ENCODE data around the gene CABCOCO1. TPM values are rescaled to one million over a fixed set of nuclear protein-coding genes. Genes with fewer than 3 reads are reported as not detected.
A peak's percentile ranks its signal among the peaks of the same experiment; 100 is the strongest.

Gene CABCOCO1
- total RNA-seq, 1 donor from 2014 or later, result not detected

DNA sequence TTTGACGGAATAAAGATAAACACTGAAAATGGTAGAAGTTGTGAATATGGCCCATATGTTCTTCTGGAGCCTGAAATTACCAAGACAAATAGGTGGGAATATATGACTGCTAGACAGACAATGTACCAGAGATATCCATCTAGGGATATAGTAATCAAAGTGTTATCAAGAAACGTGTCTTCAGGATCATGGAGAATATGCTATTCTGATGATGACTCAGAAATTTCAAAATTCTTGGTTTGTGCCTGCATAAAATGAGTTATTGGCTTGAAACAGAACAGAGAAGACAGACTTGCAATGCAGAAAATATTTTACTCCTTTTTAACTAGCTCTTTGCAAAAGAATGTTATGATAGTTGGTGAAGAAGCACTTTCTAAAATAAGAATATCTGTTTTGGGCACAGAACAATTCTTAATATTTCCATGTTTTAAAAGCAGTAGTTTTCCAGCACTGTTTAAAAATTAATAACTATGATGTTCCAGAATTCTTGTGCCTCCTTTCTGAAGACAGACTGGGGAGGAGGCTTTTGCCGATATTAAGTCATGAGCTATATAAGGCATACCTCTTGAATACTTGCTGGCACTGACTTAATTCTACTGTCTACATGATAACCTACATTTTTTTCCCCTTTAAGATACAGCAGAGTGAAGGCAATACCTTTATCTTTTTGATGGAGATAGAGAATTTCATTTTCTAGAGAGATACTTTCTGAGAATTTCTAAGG lies 34.4 kb upstream of the CABCOCO1 start:
- Histone ChIP-seq H3K36me3 (no peaks in the 10 kb centered on the region), H3K9me3 (no peaks in the 10 kb centered on the region), H3K4me1 (peaks cover 18% of the 10 kb centered on the region), H3K27ac (peak overlapping the region; percentile 47), H3K4me3 (no peak overlapping the region), H3K27me3 (no peaks in the 10 kb centered on the region)
- no peak for ATAC-seq
- TF ChIP-seq, protein P1, sequence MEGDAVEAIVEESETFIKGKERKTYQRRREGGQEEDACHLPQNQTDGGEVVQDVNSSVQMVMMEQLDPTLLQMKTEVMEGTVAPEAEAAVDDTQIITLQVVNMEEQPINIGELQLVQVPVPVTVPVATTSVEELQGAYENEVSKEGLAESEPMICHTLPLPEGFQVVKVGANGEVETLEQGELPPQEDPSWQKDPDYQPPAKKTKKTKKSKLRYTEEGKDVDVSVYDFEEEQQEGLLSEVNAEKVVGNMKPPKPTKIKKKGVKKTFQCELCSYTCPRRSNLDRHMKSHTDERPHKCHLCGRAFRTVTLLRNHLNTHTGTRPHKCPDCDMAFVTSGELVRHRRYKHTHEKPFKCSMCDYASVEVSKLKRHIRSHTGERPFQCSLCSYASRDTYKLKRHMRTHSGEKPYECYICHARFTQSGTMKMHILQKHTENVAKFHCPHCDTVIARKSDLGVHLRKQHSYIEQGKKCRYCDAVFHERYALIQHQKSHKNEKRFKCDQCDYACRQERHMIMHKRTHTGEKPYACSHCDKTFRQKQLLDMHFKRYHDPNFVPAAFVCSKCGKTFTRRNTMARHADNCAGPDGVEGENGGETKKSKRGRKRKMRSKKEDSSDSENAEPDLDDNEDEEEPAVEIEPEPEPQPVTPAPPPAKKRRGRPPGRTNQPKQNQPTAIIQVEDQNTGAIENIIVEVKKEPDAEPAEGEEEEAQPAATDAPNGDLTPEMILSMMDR (IDR thresholded peaks at IDR 0.05), result no peak
- intact Hi-C loops (cut with DNase I), result no loop called here
- DNase-seq, result no peak

DNA sequence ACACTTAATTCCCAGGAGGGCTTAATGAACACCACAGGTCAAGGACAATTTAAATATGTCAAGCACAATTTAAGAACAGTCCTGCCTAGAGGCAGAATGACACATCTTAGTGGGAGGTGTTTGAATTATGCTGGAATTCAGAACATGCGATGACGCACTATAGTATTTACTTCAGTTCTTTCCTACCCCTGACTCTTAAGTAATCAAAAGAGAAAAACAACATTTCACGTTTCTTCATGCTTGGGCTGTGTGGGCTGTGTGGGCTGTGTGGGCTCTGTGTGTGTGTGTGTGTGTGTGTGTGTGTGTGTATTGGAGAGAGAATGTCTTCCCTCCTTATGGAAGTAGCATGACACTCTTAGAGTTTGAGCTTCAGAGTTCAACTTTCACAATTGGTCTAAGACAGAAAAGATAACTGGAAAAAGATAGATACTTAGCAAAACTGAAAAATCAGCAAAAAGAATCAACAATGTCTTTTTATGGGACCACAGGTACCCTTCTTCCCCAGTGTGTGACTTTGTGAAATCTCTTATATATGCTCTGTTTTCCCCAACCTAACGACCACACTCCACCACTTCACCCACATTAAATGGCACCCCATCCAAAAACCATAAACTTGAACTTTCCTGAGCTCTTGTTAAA lies 33.7 kb upstream of the CABCOCO1 start:
- no peak for DNase-seq
- Histone ChIP-seq H3K4me3 (no peak overlapping the region), H3K36me3 (no peaks in the 10 kb centered on the region), H3K4me1 (peaks cover 18% of the 10 kb centered on the region), H3K27me3 (no peaks in the 10 kb centered on the region), H3K27ac (peak overlapping the region; percentile 47), H3K9me3 (no peaks in the 10 kb centered on the region)
- intact Hi-C loops (cut with DNase I), result no loop called here
- ATAC-seq, result peak; percentile 89
- TF ChIP-seq, protein P1 (IDR thresholded peaks at IDR 0.05), result no peak

DNA sequence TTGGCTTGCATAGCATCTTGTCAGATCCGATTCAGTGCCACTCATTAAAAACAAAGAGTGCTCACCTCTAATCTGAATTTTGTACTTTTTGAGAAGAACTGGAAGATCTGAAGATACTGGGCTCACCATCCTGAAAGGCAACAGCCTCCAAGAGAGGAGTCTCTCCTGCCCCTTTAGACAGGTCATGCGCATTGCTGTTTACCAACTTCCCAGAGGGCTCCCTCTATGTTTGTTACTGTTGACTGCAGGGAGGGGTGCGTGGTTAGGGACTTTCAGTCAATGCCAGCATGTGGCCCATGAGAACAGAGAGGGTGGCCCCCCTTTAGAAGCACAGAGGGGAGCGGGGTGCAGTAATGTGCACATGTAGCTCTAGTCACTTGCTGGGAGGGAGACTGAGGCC lies 33.2 kb upstream of the CABCOCO1 start:
- Histone ChIP-seq H3K4me1 (peaks cover 14% of the 10 kb centered on the region), H3K36me3 (no peaks in the 10 kb centered on the region), H3K27me3 (no peaks in the 10 kb centered on the region), H3K27ac (no peak overlapping the region), H3K4me3 (no peak overlapping the region), H3K9me3 (no peaks in the 10 kb centered on the region)
- ATAC-seq (peak; percentile 10), DNase-seq (no peak)
- intact Hi-C loops (cut with DNase I), result no loop called here
- TF ChIP-seq, protein P1 (IDR thresholded peaks at IDR 0.05), result no peak

DNA sequence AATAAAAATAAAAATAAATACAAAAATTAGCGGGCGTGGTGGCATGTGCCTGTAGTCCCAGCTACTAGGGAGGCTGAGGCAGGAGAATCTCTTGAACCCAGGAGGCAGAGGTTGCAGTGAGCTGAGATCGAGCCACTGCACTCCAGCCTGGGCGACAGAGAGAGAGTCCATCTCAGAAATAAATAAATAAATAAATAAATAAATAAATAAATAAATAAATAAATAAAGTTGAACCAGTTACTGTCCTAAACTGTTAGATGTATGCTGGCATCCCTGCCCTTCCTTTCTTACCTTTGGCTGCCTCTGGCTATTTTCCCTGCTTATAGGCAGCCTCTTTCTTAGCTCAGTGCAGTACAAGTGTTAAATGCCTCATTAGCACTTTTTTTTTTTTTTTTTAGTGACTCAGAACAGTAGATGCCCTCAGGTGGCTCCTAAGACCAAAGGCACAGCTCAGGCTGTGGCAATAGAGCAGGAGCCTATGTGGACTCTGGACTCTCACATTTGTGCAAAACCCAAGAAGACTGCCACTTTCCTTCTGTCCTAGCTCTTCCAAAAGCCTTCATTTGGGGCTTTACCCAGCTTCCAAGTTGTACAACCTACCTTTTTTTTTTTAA lies 30.6 kb upstream of the CABCOCO1 start:
- peaks cover 14% of the 10 kb centered on the region for H3K4me1 ChIP-seq
- no peak for ATAC-seq
- intact Hi-C loops (cut with DNase I), result no loop called here

DNA sequence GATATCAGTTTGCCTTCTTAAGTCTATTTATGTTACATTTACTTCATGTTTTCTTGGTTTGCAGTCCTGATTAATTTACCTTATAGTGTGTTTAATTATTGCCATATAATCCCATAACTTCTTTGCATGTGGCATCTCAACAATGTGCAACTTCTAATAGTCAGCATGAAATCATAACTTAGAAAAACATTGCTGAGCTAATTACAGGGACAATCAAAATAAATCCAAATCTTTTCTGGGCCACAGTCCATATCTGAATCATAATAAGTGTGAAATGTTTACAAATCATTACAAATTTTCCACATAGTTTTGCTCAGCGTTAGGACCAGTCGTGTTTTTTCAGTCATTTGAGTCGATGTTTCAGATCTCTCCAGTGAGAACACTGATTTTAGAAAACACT lies 29.1 kb upstream of the CABCOCO1 start:
- Histone ChIP-seq H3K9me3 (no peaks in the 10 kb centered on the region), H3K27ac (no peak overlapping the region), H3K27me3 (no peaks in the 10 kb centered on the region), H3K4me1 (peaks cover 1% of the 10 kb centered on the region), H3K36me3 (no peaks in the 10 kb centered on the region), H3K4me3 (no peak overlapping the region)
- no peak for DNase-seq
- no peak for ATAC-seq
- intact Hi-C loops (cut with DNase I), result no loop called here
- TF ChIP-seq, protein P1 (IDR thresholded peaks at IDR 0.05), result no peak

More for the DNA sequence above, 30.6 kb upstream of the CABCOCO1 start:
- no peak overlapping the region for H3K4me3 ChIP-seq
- no peak overlapping the region for H3K27ac ChIP-seq
- TF ChIP-seq, protein P1 (IDR thresholded peaks at IDR 0.05), result no peak
- H3K27me3 ChIP-seq, result no peaks in the 10 kb centered on the region
- no peaks in the 10 kb centered on the region for H3K9me3 ChIP-seq
- DNase-seq, result no peak
- H3K36me3 ChIP-seq, result no peaks in the 10 kb centered on the region
